ENCODE data around the gene NUDT17.

- peak; percentile 25 for TF ChIP-seq CTCF (IDR thresholded peaks at IDR 0.05; ENCODE audit: insufficient read depth, low read length, poor library complexity, severe bottlenecking)
- no peak for TF ChIP-seq EZH2phosphoT487 (conservative IDR thresholded peaks at IDR 0.05; ENCODE audit: low read length)
These were observed 777 bp downstream of the NUDT17 start for GRCh38 chr1:145846201-145846612.
